Prostate gland (tissue), 2 donors: ENCODE measurements around the gene UNC5B.

Source experiments
- CTCF ChIP-seq, 4 experiments: fragments of 200-600 bp in 2 of 4; fragments of 450-650 bp in 2 of 4; sonication (generic) in 2 of 4; IDR thresholded peaks; 1 replicate in 3 of 4; 2 replicates in 1 of 4; pipeline ENCODE4 v1.5.1; 2016 to 2019; ENCODE audit warnings: antibody characterized with exemption in 4 of 4, mild to moderate bottlenecking in 2 of 4, moderate library complexity in 2 of 4
- POLR2A ChIP-seq: fragments of 450-650 bp; IDR thresholded peaks from one replicate; pipeline ENCODE4 v1.6.1; 2016; ENCODE audit warnings: antibody characterized with exemption, mild to moderate bottlenecking
- POLR2AphosphoS5 ChIP-seq: sonication (generic); formaldehyde crosslinking; IDR thresholded peaks from one replicate; pipeline ENCODE4 v1.6.1; 2017; ENCODE audit warnings: antibody characterized with exemption

GRCh38 chr10:71187600-71187999, 24.8 kb upstream of the UNC5B start:
- TF ChIP-seq CTCF (IDR thresholded peaks at IDR 0.05) = no peak
- TF ChIP-seq POLR2A = no peak
- peak; percentile 25 for TF ChIP-seq POLR2AphosphoS5
